HG03457 (cell line): Measurements from ENCODE around the gene LOXHD1.

Experiments
- ATAC-seq: cut with Tn5 transposase; IDR thresholded peaks from one replicate; pipeline ENCODE4 v1.9.1; 2021; ENCODE audit warnings: moderate number of reproducible peaks; ENCODE audit not compliant: unreplicated experiment

LOXHD1 gene

GRCh38 chr18:46672062-46672970, 15.3 kb upstream of the LOXHD1 start:
- ATAC-seq: no peak

GRCh38 chr18:46668694-46669093, 11.7 kb upstream of the LOXHD1 start:
- no peak for ATAC-seq

GRCh38 chr18:46668135-46668534, 11.1 kb upstream of the LOXHD1 start:
- no peak for ATAC-seq

GRCh38 chr18:46663539-46663938, 6.5 kb upstream of the LOXHD1 start:
- no peak for ATAC-seq

- no peak for ATAC-seq
Measured at GRCh38 chr18:46660957-46661749, 4.1 kb upstream of the LOXHD1 start.

GRCh38 chr18:46659484-46659883, 2.5 kb upstream of the LOXHD1 start:
- ATAC-seq: no peak

GRCh38 chr18:46656326-46657114, 500 bp downstream of the LOXHD1 start:
- ATAC-seq: no peak

GRCh38 chr18:46652372-46652771, 4.6 kb downstream of the LOXHD1 start:
- no peak for ATAC-seq

GRCh38 chr18:46650681-46651080, 6.3 kb downstream of the LOXHD1 start:
- ATAC-seq: no peak

GRCh38 chr18:46649071-46649862, 7.8 kb downstream of the LOXHD1 start:
- ATAC-seq: no peak

- no peak for ATAC-seq
Measured at GRCh38 chr18:46646468-46646867, 10.6 kb downstream of the LOXHD1 start.

GRCh38 chr18:46642561-46642960, 14.5 kb downstream of the LOXHD1 start:
- no peak for ATAC-seq

- no peak for ATAC-seq
Measured at GRCh38 chr18:46641917-46642316, 15.1 kb downstream of the LOXHD1 start.

- no peak for ATAC-seq
Measured at GRCh38 chr18:46639386-46639785, 17.6 kb downstream of the LOXHD1 start.

GRCh38 chr18:46636040-46636630, 20.9 kb downstream of the LOXHD1 start:
- ATAC-seq: no peak

GRCh38 chr18:46632401-46633071, 24.5 kb downstream of the LOXHD1 start:
- ATAC-seq: no peak

GRCh38 chr18:46630991-46631390, 26.0 kb downstream of the LOXHD1 start:
- ATAC-seq: no peak

GRCh38 chr18:46630160-46630559, 26.9 kb downstream of the LOXHD1 start:
- ATAC-seq: no peak

- ATAC-seq: no peak
Measured at GRCh38 chr18:46629361-46629760, 27.7 kb downstream of the LOXHD1 start.
